Esophagus muscularis mucosa (tissue), 4 donors: ENCODE data around the gene INTS15. TPM values are rescaled to one million over a fixed set of nuclear protein-coding genes. Genes with fewer than 3 reads are reported as not detected.
A peak's percentile ranks its signal among the peaks of the same experiment; 100 is the strongest.

Source experiments
- DNase-seq: peaks from one replicate; pipeline ENCODE4 v3.0.0-alpha.2; 2017; ENCODE audit errors: extremely low spot score
- H3K27ac ChIP-seq, 4 donors: fragments of 200-600 bp; sonication (generic); replicated peaks in 1 of 4; 1 replicate in 3 of 4; 2 replicates in 1 of 4; pipeline ENCODE4 v1.5.1; 2016 to 2019; ENCODE audit warnings: mild to moderate bottlenecking in 1 of 4
- H3K27me3 ChIP-seq, 4 donors: fragments of 200-600 bp; sonication (generic); one replicate each; pipeline versions ENCODE4 v1.5.1 to v1.6.0; 2016 to 2019
- H3K36me3 ChIP-seq, 4 donors: fragments of 200-600 bp; sonication (generic); one replicate each; pipeline ENCODE4 v1.5.1; 2016 to 2019
- H3K4me1 ChIP-seq, 4 donors: fragments of 200-600 bp; sonication (generic); one replicate each; pipeline ENCODE4 v1.5.1; 2016 to 2019
- H3K4me3 ChIP-seq, 4 donors: fragments of 200-600 bp; sonication (generic); 1 replicate in 2 of 4; 2 replicates in 2 of 4; pipeline ENCODE4 v1.5.1; 2016 to 2019; ENCODE audit warnings: mild to moderate bottlenecking in 4 of 4, moderate library complexity in 1 of 4
- H3K9me3 ChIP-seq, 4 donors: fragments of 200-600 bp; sonication (generic); 1 replicate in 3 of 4; 2 replicates in 1 of 4; pipeline ENCODE4 v1.5.1; 2016 to 2019
- EP300 ChIP-seq: sonication (generic); formaldehyde crosslinking; IDR thresholded peaks from one replicate; pipeline ENCODE4 v1.6.1; 2017; ENCODE audit warnings: antibody characterized with exemption
- POLR2A ChIP-seq: fragments of 450-650 bp; IDR thresholded peaks from one replicate; pipeline ENCODE4 v1.6.1; 2017; ENCODE audit warnings: antibody characterized with exemption, moderate library complexity, mild to moderate bottlenecking, low read depth
- POLR2AphosphoS5 ChIP-seq, 2 donors: sonication (generic); formaldehyde crosslinking; IDR thresholded peaks; one replicate each; pipeline ENCODE4 v1.6.1; 2017; ENCODE audit warnings: antibody characterized with exemption in 2 of 2
- WGBS: methylation state at CpG from one replicate; pipeline ENCODE4 v1.1.5; 2018; 5-methylcytosine and 5-hydroxymethylcytosine counted together
- intact Hi-C: fragments of 100-400 bp; cut with DNase I; formaldehyde crosslinking; loops from one replicate; pipeline ENCODE4 v1.15.1; 2023
- total RNA-seq, 4 donors: library from RNA; depleted of rRNA; stranded (reverse); fragments of >200 nt; gene quantifications; one replicate each; pipeline versions ENCODE4 v1.1.0 to v1.2.1, GENCODE V29; 2016
- TF ChIP-seq, protein P1 (sequence below), 3 experiments: fragments of 200-600 bp in 2 of 3; fragments of 450-650 bp in 1 of 3; sonication (generic) in 2 of 3; IDR thresholded peaks; one replicate each; pipeline ENCODE4 v1.5.1; 2017 to 2019; ENCODE audit warnings: antibody characterized with exemption in 3 of 3, mild to moderate bottlenecking in 2 of 3, moderate library complexity in 1 of 3

INTS15 gene
- total RNA-seq, 4 donors from 2014 or later, result 22.5 to 38.9 (median 33.5) TPM

DNA sequence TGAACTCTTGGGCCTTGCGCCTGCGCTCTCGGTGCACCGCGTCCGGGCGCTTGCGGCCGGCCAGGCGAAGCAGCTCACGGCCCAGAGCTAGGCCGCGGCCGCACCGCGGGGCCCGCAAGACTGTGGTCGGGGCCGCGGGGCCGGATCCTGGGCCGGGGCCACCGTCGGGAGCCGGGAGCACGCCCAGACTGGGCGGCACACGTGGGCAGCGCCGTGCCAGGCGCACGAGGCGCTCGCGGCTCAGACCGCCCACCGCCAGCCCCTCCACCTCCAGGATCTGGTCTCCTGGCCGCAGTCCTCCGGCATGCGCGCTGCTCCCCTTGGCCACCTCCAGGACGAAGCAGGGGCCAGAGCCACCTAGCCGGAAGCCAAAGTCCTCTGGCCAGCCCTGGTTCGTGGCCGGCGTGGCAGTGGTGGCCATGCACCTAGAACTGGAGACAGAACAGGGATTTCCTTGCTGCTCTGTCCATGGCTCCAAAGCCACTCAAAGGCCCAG is 38.8 kb upstream of the INTS15 start, which contains the start of gene GRID2IP:
Gene GRID2IP (minus strand): TSS at position 446 of the 496 bp plus-strand sequence. CDS start 25 bp downstream, at position 421.
- no peak within 1 kb of the TSS for H3K4me3 ChIP-seq
- intact Hi-C loops, result no loop called here
- peaks cover 0 to 6% (median 0%) of the 10 kb centered on the region in 4 donors for H3K27me3 ChIP-seq
- no peak within 1 kb of the TSS for H3K27ac ChIP-seq
- no peak for DNase-seq
- H3K4me1 ChIP-seq, result no peaks in the 10 kb centered on the region
- 83% methylated on average over 9 of the region's 46 CpGs for WGBS
- H3K36me3 ChIP-seq, result no peaks in the 10 kb centered on the region
- no peaks in the 10 kb centered on the region for H3K9me3 ChIP-seq
- no peak for TF ChIP-seq EP300
- no peak for TF ChIP-seq POLR2A
- TF ChIP-seq, protein P1, sequence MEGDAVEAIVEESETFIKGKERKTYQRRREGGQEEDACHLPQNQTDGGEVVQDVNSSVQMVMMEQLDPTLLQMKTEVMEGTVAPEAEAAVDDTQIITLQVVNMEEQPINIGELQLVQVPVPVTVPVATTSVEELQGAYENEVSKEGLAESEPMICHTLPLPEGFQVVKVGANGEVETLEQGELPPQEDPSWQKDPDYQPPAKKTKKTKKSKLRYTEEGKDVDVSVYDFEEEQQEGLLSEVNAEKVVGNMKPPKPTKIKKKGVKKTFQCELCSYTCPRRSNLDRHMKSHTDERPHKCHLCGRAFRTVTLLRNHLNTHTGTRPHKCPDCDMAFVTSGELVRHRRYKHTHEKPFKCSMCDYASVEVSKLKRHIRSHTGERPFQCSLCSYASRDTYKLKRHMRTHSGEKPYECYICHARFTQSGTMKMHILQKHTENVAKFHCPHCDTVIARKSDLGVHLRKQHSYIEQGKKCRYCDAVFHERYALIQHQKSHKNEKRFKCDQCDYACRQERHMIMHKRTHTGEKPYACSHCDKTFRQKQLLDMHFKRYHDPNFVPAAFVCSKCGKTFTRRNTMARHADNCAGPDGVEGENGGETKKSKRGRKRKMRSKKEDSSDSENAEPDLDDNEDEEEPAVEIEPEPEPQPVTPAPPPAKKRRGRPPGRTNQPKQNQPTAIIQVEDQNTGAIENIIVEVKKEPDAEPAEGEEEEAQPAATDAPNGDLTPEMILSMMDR (IDR thresholded peaks at IDR 0.05), result no peak
- no peak for TF ChIP-seq POLR2AphosphoS5 (IDR thresholded peaks at IDR 0.05)

DNA sequence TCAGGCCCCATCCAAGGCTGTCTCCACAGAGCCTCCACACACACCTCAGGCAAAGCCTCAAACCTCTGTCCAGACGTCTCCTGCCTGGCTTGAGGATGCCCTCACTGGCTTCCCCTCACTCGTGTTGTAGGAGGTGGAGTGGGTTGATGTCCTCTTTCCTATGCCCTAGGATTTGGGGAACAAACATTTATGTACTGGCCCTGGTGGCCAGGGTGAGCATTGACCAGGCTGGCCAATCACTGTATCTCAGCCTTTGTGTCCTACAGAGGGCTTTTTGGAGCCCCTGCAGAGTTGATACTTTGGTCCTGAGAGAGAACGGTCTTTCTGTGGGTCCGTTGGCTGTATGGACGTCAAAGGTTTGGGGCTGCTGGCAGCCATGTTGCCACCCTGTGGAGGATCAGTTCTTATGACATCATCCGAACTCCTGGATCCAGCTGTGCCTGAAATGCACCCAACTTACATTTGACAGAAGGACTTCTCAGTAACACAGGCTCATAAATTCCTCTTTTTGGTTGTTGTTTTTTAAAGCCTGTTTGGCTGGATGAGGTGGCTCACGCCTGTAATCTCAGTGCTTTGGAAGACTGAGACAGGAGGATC is 36.3 kb upstream of the INTS15 start:
- H3K36me3 ChIP-seq, result no peaks in the 10 kb centered on the region
- peaks cover 0 to 6% (median 0%) of the 10 kb centered on the region in 4 donors for H3K27me3 ChIP-seq
- no peak for DNase-seq
- TF ChIP-seq, protein P1 (IDR thresholded peaks at IDR 0.05), result no peak
- no peak for TF ChIP-seq POLR2A
- no peak for TF ChIP-seq EP300
- TF ChIP-seq POLR2AphosphoS5 (IDR thresholded peaks at IDR 0.05), result no peak
- intact Hi-C loops, result no loop called here
- no peak overlapping the region for H3K4me3 ChIP-seq
- H3K4me1 ChIP-seq, result no peaks in the 10 kb centered on the region
- no peaks in the 10 kb centered on the region for H3K9me3 ChIP-seq
- no peak overlapping the region for H3K27ac ChIP-seq
- WGBS, result 80% methylated on average over 5 of the region's 7 CpGs

DNA sequence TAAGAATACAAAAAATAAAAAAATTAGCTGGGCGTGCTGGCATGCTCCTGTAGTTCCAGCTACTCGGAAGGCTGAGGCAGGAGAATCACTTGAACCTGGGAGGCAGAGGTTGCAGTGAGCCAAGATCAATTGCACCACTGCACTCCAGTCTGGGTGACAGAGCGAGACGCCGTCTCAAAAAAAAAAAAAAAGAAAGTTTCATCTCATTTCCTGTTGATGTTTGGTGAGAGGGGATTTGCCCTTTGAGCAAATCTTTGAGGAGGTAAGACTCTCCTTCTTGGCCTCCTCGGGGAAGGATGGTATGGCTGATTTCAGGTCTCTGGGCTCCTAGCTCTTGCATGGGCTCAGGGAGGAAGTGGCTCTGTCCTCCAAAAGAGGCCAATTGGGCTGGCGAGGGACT is 35.0 kb upstream of the INTS15 start:
- Histone ChIP-seq H3K27me3 (peaks cover 0 to 11% (median 0%) of the 10 kb centered on the region in 4 donors), H3K36me3 (no peaks in the 10 kb centered on the region), H3K4me1 (no peaks in the 10 kb centered on the region), H3K27ac (no peak overlapping the region), H3K4me3 (no peak overlapping the region), H3K9me3 (no peaks in the 10 kb centered on the region)
- intact Hi-C loops, result no loop called here
- TF ChIP-seq POLR2AphosphoS5 (IDR thresholded peaks at IDR 0.05) (no peak), POLR2A (no peak), EP300 (no peak)
- TF ChIP-seq, protein P1 (IDR thresholded peaks at IDR 0.05), result no peak
- DNase-seq, result no peak
- WGBS, result 73% methylated on average over 7 of the region's 7 CpGs

DNA sequence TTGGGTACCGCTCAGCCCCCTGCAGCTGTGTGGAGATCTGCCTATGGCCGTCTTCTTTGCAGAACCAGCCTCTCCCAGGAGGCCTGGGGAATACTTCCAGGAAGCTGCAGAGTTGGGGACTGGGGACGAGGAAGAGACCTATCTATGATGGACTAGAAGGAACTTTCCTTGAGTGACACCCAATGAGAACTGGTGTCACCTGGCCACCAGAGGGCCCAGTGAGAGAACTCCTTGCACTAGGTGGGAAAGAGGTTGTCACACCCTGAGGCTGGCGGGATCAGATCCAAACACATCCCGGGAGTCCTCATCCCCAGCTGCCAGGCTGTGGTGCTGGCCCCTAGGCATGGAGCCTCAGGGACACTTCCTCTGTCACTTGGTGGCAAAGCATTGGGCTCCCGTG is 33.6 kb upstream of the INTS15 start:
- no peak for DNase-seq
- WGBS, result no CpG with 5 or more reads among the region's 6 CpGs
- Histone ChIP-seq H3K27me3 (peaks cover 0 to 11% (median 0%) of the 10 kb centered on the region in 4 donors), H3K4me3 (no peak overlapping the region), H3K4me1 (no peaks in the 10 kb centered on the region), H3K36me3 (no peaks in the 10 kb centered on the region), H3K9me3 (no peaks in the 10 kb centered on the region), H3K27ac (no peak overlapping the region)
- no peak for TF ChIP-seq EP300
- TF ChIP-seq POLR2A, result no peak
- no peak for TF ChIP-seq POLR2AphosphoS5 (IDR thresholded peaks at IDR 0.05)
- TF ChIP-seq, protein P1 (IDR thresholded peaks at IDR 0.05), result no peak
- intact Hi-C loops, result no loop called here

DNA sequence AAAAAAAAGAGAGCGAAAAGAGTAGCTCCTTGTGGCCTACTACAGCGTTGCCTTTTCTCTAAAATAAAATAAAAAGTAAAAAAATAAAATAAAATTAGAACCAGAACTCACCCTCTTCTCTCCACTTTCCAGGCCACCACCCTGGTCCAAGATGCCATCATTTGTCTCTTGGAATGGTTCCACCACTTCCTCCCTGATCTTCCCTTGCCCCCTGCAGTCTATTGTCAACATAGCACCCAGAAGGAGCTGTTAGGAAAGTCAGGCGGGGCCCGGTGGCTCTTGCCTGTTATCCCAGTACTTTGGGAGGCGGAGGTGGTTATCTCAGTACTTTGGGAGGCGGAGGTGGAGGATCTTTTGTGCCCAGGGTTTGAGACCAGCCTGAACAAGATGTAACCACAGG is 31.0 kb upstream of the INTS15 start:
- peaks cover 0 to 9% (median 0%) of the 10 kb centered on the region in 4 donors for H3K27me3 ChIP-seq
- no peak overlapping the region for H3K27ac ChIP-seq
- H3K4me3 ChIP-seq, result no peak overlapping the region
- intact Hi-C loops, result no loop called here
- no peaks in the 10 kb centered on the region for H3K36me3 ChIP-seq
- no peaks in the 10 kb centered on the region for H3K9me3 ChIP-seq
- no peaks in the 10 kb centered on the region for H3K4me1 ChIP-seq
- no peak for DNase-seq
- WGBS, result 62% methylated on average over 6 of the region's 6 CpGs
- TF ChIP-seq POLR2A, result no peak
- TF ChIP-seq, protein P1 (IDR thresholded peaks at IDR 0.05), result peak in 1 of 3 experiments; percentile 13
- TF ChIP-seq EP300, result no peak
